Endothelial cell of umbilical vein (primary cell): ENCODE results near the gene MYCBP2.

ENCODE experiments used
- CTCF ChIP-seq, 2 donors: IDR thresholded peaks; 1 replicate in 1 of 2; 2 replicates in 1 of 2; pipeline ENCODE4 v1.5.1; 2011; ENCODE audit warnings: low read length in 2 of 2, mild to moderate bottlenecking in 2 of 2, moderate library complexity in 2 of 2, control low read depth in 1 of 2, inconsistent platforms in 1 of 2, low read depth in 1 of 2; ENCODE audit not compliant: insufficient read depth in 1 of 2; ENCODE audit errors: extremely low read depth in 1 of 2
- EZH2 ChIP-seq: IDR thresholded peaks from 2 replicates; pipeline ENCODE4 v1.6.1; 2012; ENCODE audit warnings: borderline replicate concordance, low read depth, mild to moderate bottlenecking, moderate library complexity, low read length, inconsistent platforms; ENCODE audit not compliant: severe bottlenecking

GRCh38 chr13:77207943-77208342 lies 119.0 kb downstream of the MYCBP2 start:
- TF ChIP-seq CTCF (IDR thresholded peaks at IDR 0.05; ENCODE audit: extremely low read depth in 1 of 2, insufficient read depth in 1 of 2, low read depth in 1 of 2, low read length in 2 of 2) (no peak), EZH2 (no peak)
